ENCODE data around the gene NOSIP. TPM values are rescaled to one million over a fixed set of nuclear protein-coding genes. Genes with fewer than 3 reads are reported as not detected.

Gene NOSIP
- total and polyA plus RNA-seq, 10 of the 15 experiments (the other 5 are each of a cell fraction or from before 2014, with no cell fraction given), result 7.2 to 85.5 (median 48.4) TPM

DNA sequence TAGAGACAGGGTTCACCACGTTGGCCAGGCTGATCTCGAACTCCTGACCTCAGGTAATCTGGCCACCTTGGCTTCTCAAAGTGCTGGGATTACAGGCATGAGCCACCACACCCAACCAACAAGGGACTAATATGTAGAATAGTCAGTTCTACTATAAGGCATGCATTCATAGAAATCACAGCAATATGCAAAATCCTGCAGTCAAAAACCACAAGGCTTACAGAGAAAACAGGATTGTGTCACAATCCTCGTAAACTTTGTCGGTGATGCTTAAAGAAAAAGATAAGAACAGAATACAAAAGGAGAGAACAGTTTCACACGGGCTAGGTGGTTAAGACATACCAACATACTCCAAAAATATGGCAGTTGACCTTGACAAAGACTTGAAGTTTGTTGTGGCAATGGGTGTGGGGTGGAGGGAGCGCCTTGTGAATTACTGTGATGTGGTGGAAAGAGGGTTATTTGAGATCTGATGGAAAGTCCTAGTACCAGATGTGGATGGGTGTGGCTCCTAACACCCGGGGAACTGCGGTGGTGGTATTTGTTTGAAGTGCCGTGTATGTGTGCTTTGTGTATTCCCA is 12.4 kb downstream of the NOSIP start:
- H3K9me3 ChIP-seq (replicated peaks; ENCODE audit: control insufficient read depth, insufficient read depth, low read length), result no peaks in the 10 kb centered on the region
- SMC1A ChIA-PET (ENCODE audit: uncharacterized antibody, unreplicated experiment), result interaction anchor here (0.8 kb wide), 1 partner anchor 21 kb away, joined by 4 read pairs; no protein-coding TSS in a partner anchor
- peaks cover 11% of the 10 kb centered on the region for H3K4me1 ChIP-seq (ENCODE audit: control insufficient read depth, insufficient read depth, low read length)
- in situ Hi-C loops (cut with MboI) (no loop called here), intact Hi-C loops (cut with micrococcal nuclease; ENCODE audit: unreplicated experiment) (no loop called here)
- peaks cover 10% of the 10 kb centered on the region for H3K79me2 ChIP-seq (ENCODE audit: control insufficient read depth, insufficient read depth, low read length)
- H3K36me3 ChIP-seq (ENCODE audit: control insufficient read depth in 2 of 2, insufficient read depth in 2 of 2, low read length in 1 of 2), result no peaks in the 10 kb centered on the region
- no peak overlapping the region for H3K4me2 ChIP-seq (ENCODE audit: control insufficient read depth, insufficient read depth)
- 0 out of 2 replicates have a peak overlapping the region, but pooled peaks have one; percentile 33 for H3K27ac ChIP-seq (ENCODE audit: control insufficient read depth, insufficient read depth)
- BruUV-seq (replicated peaks), result no TSS peak
- no peak overlapping the region for H3K4me3 ChIP-seq
- CTCF ChIA-PET, result interaction anchor here (0.8 to 6.5 kb wide), 3 partner anchors 16 to 107 kb away, joined by 3 to 96 read pairs (median 46); partner anchors contain the start of gene PRMT1
- peak; percentile 79 for FAIRE-seq
- 50% methylated on average over 9 of the region's 9 CpGs for WGBS (ENCODE audit: insufficient coverage, insufficient replicate concordance, low lambda C conversion rate, missing lambda C conversion rate)
- POLR2A ChIA-PET, result interaction anchor here (0.6 kb wide), 2 partner anchors 79 to 1363 kb away, joined by 4 to 5 read pairs; no protein-coding TSS in a partner anchor
- RAD21 ChIA-PET (ENCODE audit: unreplicated experiment), result no interaction called here
- H2AFZ ChIP-seq (ENCODE audit: control insufficient read depth, low read depth, low read length), result no peak overlapping the region
- TF ChIP-seq CHD4 (IDR thresholded peaks at IDR 0.05), result no peak
- TF ChIP-seq NBN (IDR thresholded peaks at IDR 0.05), result no peak
- no peak for TF ChIP-seq NFIC (IDR thresholded peaks at IDR 0.05; ENCODE audit: low read depth, low read length)
- no peak for TF ChIP-seq BACH1 (IDR thresholded peaks at IDR 0.05; ENCODE audit: borderline replicate concordance)
- no peak for TF ChIP-seq POLR2A (IDR thresholded peaks at IDR 0.05; ENCODE audit: low read depth, low read length)
- no peak for TF ChIP-seq PBX3 (IDR thresholded peaks at IDR 0.05; ENCODE audit: insufficient replicate concordance, low read depth, low read length)
- no peak for TF ChIP-seq NRF1 (conservative IDR thresholded peaks at IDR 0.05; ENCODE audit: low read depth, low read length)
- TF ChIP-seq ZZZ3 (IDR thresholded peaks at IDR 0.05; ENCODE audit: control insufficient read depth, insufficient read length, low read depth), result no peak
- TF ChIP-seq RUNX3 (IDR thresholded peaks at IDR 0.05; ENCODE audit: low read length), result peak; percentile 44
- TF ChIP-seq, protein P1, sequence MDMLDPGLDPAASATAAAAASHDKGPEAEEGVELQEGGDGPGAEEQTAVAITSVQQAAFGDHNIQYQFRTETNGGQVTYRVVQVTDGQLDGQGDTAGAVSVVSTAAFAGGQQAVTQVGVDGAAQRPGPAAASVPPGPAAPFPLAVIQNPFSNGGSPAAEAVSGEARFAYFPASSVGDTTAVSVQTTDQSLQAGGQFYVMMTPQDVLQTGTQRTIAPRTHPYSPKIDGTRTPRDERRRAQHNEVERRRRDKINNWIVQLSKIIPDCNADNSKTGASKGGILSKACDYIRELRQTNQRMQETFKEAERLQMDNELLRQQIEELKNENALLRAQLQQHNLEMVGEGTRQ (IDR thresholded peaks at IDR 0.05; ENCODE audit: borderline replicate concordance, low read depth, low read length), result no peak
- peak; percentile 18; the same call in 1 of the 3 replicates for TF ChIP-seq POU2F2 (IDR thresholded peaks at IDR 0.05; ENCODE audit: borderline replicate concordance, low read depth, low read length)
- TF ChIP-seq CBFB (IDR thresholded peaks at IDR 0.05; ENCODE audit: low read depth), result no peak
- no peak; the same call in 2 of the 3 replicates for ATAC-seq
- H4K20me1 ChIP-seq (ENCODE audit: control insufficient read depth, insufficient read depth), result no peaks in the 10 kb centered on the region
- DNase-seq (ENCODE audit: low read depth, low spot score), result no peak
- H3K27me3 ChIP-seq (replicated peaks in 1 of 2; ENCODE audit: control insufficient read depth in 2 of 2, insufficient read depth in 2 of 2, low read length in 1 of 2), result no peaks in the 10 kb centered on the region
- no peak overlapping the region for H3K9ac ChIP-seq (ENCODE audit: control insufficient read depth, insufficient read depth, low read length)

Data from GM12878 (cell line).